Chondrocyte (in vitro differentiated cells): ENCODE data around the gene AUNIP. TPM values are rescaled to one million over a fixed set of nuclear protein-coding genes. Genes with fewer than 3 reads are reported as not detected.

Experiments
- DNase-seq: peaks from one replicate; pipeline ENCODE4 v3.0.0; 2021; ENCODE audit warnings: mixed read lengths, low spot score
- H3K27ac Mint-ChIP-seq: one replicate; pipeline ENCODE4 v1.8.0; 2021; ENCODE audit warnings: mild to moderate bottlenecking, moderate library complexity, mixed read lengths; ENCODE audit not compliant: unreplicated experiment
- H3K27me3 Mint-ChIP-seq: 2 replicates; pipeline ENCODE4 v1.8.0; 2021; ENCODE audit warnings: low read depth, mixed read lengths
- H3K36me3 Mint-ChIP-seq: 2 replicates; pipeline ENCODE4 v1.8.0; 2021; ENCODE audit warnings: low read depth, mixed read lengths
- H3K4me1 Mint-ChIP-seq: 2 replicates; pipeline ENCODE4 v1.8.0; 2021; ENCODE audit warnings: low read depth, mild to moderate bottlenecking, mixed read lengths
- H3K4me3 Mint-ChIP-seq: one replicate; pipeline ENCODE4 v1.8.0; 2021; ENCODE audit warnings: mild to moderate bottlenecking, moderate library complexity, mixed read lengths; ENCODE audit not compliant: unreplicated experiment
- H3K9me3 Mint-ChIP-seq: 2 replicates; pipeline ENCODE4 v1.8.0; 2021; ENCODE audit warnings: low read depth, mixed read lengths
- total RNA-seq: library from RNA; stranded (reverse); gene quantifications from 3 replicates; pipeline ENCODE4 v1.2.1, GENCODE V29; 2021
- TF ChIP-seq, protein P1 (sequence below): fragments of 200-600 bp; sonication (generic); IDR thresholded peaks from 2 replicates; pipeline ENCODE4 v1.5.0; 2021; ENCODE audit warnings: antibody characterized with exemption, mild to moderate bottlenecking, moderate library complexity

The AUNIP gene
- total RNA-seq, 1 donor from 2014 or later: 0.80 TPM

DNA sequence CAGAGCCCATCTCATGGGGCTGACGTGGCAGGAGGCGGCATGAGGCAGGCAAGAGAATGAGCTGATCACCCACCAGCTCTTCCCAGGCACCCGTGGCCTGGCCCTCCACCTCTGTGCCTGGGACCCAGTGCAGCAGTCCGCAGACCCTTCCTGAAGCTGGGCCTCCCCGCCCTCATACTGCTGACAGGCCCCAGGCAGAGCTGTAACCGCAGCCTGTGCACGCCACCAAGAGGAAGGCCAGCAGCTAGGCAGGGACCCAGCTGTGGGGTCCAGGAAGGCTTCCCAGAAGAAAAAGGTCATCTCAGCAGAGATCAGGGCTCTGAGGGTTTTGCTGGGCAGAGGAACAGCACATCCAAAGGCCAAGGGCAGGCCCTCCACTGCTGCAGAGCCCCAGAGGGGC is 49.3 kb downstream of the AUNIP start:
- Mint-ChIP-seq H3K4me3 (no peak overlapping the region), H3K36me3 (peaks cover 9% of the 10 kb centered on the region), H3K9me3 (no peaks in the 10 kb centered on the region), H3K27ac (peak overlapping the region; percentile 41), H3K4me1 (peaks cover 17% of the 10 kb centered on the region), H3K27me3 (no peaks in the 10 kb centered on the region)
- TF ChIP-seq, protein P1, sequence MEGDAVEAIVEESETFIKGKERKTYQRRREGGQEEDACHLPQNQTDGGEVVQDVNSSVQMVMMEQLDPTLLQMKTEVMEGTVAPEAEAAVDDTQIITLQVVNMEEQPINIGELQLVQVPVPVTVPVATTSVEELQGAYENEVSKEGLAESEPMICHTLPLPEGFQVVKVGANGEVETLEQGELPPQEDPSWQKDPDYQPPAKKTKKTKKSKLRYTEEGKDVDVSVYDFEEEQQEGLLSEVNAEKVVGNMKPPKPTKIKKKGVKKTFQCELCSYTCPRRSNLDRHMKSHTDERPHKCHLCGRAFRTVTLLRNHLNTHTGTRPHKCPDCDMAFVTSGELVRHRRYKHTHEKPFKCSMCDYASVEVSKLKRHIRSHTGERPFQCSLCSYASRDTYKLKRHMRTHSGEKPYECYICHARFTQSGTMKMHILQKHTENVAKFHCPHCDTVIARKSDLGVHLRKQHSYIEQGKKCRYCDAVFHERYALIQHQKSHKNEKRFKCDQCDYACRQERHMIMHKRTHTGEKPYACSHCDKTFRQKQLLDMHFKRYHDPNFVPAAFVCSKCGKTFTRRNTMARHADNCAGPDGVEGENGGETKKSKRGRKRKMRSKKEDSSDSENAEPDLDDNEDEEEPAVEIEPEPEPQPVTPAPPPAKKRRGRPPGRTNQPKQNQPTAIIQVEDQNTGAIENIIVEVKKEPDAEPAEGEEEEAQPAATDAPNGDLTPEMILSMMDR: no peak
- peak; percentile 87 for DNase-seq

DNA sequence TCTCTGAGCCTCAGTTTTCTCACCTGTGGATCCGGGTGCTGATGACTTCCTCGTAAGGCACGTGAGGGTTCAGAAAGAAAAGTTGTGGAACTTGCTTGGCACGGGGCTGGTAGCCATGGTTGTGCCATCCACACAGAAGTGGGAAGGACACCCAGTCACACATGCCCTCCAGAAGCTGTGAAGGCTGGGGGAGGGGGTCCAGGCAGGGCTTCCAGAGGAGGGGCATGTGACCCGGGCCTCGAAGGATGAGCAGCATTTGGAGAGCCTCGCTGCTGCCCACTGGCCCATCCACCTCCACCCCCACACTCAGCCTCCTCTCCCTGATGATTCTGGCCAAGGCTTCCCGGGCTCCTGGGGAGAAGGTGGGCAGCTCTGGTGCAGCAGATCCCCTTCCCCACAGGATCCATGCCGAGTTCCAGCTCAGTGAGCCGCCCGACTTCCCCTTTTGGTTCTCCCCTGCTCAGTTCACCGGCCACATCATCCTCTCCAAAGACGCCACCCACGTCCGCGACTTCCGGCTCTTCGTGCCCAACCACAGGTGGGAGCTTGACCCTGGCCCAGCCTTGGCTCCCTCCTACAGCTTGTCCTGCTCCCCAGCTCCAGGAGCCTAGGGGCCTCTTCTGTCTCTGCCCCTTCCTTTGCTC is 49.9 kb downstream of the AUNIP start:
- peak; percentile 76 for DNase-seq
- Mint-ChIP-seq H3K27ac (peak overlapping the region; percentile 41), H3K36me3 (peaks cover 9% of the 10 kb centered on the region), H3K27me3 (no peaks in the 10 kb centered on the region), H3K4me1 (peaks cover 22% of the 10 kb centered on the region), H3K4me3 (no peak overlapping the region), H3K9me3 (no peaks in the 10 kb centered on the region)
- TF ChIP-seq, protein P1: no peak

DNA sequence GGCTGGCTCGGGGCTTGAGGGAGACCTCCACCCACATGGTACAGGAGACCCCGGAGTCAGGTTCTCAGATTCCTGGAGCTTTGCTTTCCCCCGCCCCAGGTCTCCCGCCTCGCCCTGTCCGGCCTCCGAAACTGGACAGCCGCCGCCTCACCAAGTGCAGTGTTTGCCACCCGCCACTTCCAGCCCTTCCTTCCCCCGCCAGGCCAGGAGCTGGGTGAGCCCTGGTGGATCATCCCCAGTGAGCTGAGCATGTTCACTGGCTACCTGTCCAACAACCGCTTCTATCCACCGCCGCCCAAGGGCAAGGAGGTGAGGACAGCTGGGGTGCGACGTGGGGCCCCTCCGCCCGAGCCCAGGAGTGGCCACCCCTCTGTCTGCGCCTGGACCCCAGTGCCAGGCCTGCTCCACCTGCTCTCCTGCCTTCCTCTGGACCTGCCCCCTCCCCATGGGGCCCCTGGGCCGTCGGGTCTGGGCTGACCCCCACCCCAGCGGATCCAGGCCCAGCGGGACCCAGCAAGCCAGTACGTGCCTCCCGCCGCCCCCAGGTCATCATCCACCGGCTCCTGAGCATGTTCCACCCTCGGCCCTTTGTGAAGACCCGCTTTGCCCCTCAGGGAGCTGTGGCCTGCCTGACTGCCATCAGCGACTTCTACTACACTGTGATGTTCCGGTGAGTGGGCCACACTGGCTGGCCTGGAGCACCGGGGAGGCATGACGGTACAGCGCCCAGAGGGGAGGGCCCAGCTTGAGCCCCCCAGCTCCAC is 50.6 kb downstream of the AUNIP start:
- TF ChIP-seq, protein P1: no peak
- Mint-ChIP-seq H3K9me3 (no peaks in the 10 kb centered on the region), H3K36me3 (peaks cover 9% of the 10 kb centered on the region), H3K4me1 (peaks cover 27% of the 10 kb centered on the region), H3K4me3 (no peak overlapping the region), H3K27me3 (no peaks in the 10 kb centered on the region), H3K27ac (no peak overlapping the region)
- peak; percentile 91 for DNase-seq

DNA sequence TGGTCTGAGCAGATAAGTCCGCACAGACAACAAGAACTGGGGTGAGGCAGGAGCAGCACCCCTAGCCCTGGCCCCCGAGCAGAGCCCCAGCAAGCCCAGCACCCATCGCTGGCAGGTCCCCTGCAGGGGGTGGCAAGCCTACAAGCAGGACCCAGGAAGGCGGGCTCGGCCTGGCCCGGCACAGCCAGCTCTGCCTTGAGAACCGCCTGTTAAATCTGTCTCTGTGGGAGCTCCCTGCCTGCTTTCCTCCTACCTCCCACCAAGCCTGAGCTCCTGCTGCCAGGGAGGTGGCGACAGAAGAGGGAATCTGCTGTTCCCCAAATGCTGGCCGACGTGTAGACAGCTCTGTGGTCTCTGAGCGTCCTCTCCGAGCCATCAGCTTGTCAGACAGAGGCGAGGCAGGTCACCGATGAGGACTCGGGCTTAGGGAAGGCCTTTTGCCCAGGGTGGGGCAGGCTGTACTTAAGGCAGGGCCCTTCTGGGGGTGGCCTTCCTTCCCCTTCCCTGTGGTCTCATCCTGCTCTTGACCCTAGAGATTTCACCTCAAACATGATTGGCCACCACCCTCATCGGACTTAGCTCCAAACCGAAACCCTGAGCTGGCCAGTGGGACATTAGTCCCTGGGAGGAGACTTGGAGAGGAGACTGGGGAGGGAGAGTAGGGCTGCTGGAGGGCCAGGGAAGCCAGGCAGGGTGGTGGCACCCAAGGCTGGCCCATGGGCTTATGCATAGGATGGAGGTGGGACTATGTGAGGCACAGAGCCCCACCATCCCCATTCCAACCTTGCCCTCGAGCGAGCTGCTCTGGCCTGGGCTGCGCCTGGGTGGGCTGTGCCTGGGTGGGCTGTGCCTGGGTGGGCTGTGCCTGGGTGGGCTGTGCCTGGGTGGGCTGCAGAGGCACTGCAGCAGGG is 51.5 kb downstream of the AUNIP start:
- peaks cover 9% of the 10 kb centered on the region for H3K36me3 Mint-ChIP-seq
- no peak overlapping the region for H3K27ac Mint-ChIP-seq
- peaks cover 30% of the 10 kb centered on the region for H3K4me1 Mint-ChIP-seq
- TF ChIP-seq, protein P1: no peak
- no peaks in the 10 kb centered on the region for H3K9me3 Mint-ChIP-seq
- H3K4me3 Mint-ChIP-seq: no peak overlapping the region
- H3K27me3 Mint-ChIP-seq: no peaks in the 10 kb centered on the region
- peak; percentile 90 for DNase-seq

DNA sequence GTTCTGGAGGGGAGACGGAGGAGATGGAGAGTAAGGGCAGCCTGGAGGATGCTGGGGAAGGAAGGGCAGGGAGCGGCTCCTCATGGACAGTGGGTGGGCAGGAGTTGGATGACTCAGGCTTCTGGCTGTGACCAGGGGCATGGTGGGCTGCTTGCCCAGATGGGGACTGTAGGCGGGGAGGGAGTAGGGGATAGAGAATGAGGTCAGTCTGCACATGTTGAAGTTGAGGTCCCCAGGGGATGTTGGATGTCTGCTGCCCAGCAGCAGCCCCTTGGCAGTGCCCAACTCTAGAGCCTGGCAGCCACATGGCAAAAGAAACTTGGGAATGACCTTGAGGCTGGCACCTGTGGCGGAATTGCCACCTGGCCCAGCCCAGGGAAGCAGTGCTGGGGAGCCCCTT is 52.8 kb downstream of the AUNIP start:
- Mint-ChIP-seq H3K4me1 (peaks cover 37% of the 10 kb centered on the region), H3K4me3 (no peak overlapping the region), H3K27me3 (no peaks in the 10 kb centered on the region), H3K36me3 (peaks cover 9% of the 10 kb centered on the region), H3K27ac (peak overlapping the region; percentile 69), H3K9me3 (no peaks in the 10 kb centered on the region)
- TF ChIP-seq, protein P1: no peak
- no peak for DNase-seq
